Measurements from ENCODE around the gene ASPG. TPM values are rescaled to one million over a fixed set of nuclear protein-coding genes. Genes with fewer than 3 reads are reported as not detected.
A peak's percentile ranks its signal among the peaks of the same experiment; 100 is the strongest.

Gene ASPG
- total RNA-seq, 2 donors from 2014 or later, result 78.5 to 161 TPM

GRCh38 chr14:104082807-104083206 lies 2.7 kb upstream of the ASPG start:
- Histone ChIP-seq H3K4me1 (peaks cover 0 to 51% of the 10 kb centered on the region in 2 donors), H3K36me3 (no peaks in the 10 kb centered on the region), H3K9me3 (no peaks in the 10 kb centered on the region), H3K27ac (peak overlapping the region; percentile 64 to 94), H3K27me3 (no peaks in the 10 kb centered on the region), H3K4me3 (no peak overlapping the region)
- no peak for DNase-seq (ENCODE audit: low spot score)
- TF ChIP-seq CTCF (IDR thresholded peaks at IDR 0.05), result no peak

GRCh38 chr14:104084251-104085002 lies 1.1 kb upstream of the ASPG start:
- Histone ChIP-seq H3K4me1 (peaks cover 0 to 57% of the 10 kb centered on the region in 2 donors), H3K27ac (peak overlapping the region; percentile 84 to 94), H3K9me3 (no peaks in the 10 kb centered on the region), H3K4me3 (no peak overlapping the region), H3K36me3 (no peaks in the 10 kb centered on the region), H3K27me3 (no peaks in the 10 kb centered on the region)
- no peak for DNase-seq (ENCODE audit: low spot score)
- no peak for TF ChIP-seq CTCF (IDR thresholded peaks at IDR 0.05)

GRCh38 chr14:104085889-104086201 lies 345 bp downstream of the ASPG start:
- TF ChIP-seq CTCF (IDR thresholded peaks at IDR 0.05), result no peak
- H3K4me1 ChIP-seq, result peaks cover 0 to 57% of the 10 kb centered on the region in 2 donors
- H3K27me3 ChIP-seq, result no peaks in the 10 kb centered on the region
- no peak for DNase-seq (ENCODE audit: low spot score)
- peak overlapping the region; percentile 50 to 54 for H3K4me3 ChIP-seq
- H3K27ac ChIP-seq, result peak overlapping the region; percentile 88 to 91
- no peaks in the 10 kb centered on the region for H3K36me3 ChIP-seq
- H3K9me3 ChIP-seq, result no peaks in the 10 kb centered on the region

- DNase-seq (ENCODE audit: low spot score), result no peak
- TF ChIP-seq CTCF (IDR thresholded peaks at IDR 0.05), result no peak
- H3K4me1 ChIP-seq, result peaks cover 0 to 57% of the 10 kb centered on the region in 2 donors
- H3K4me3 ChIP-seq, result peak overlapping the region; percentile 50 to 54
- H3K27ac ChIP-seq, result peak overlapping the region; percentile 88 to 91
- H3K9me3 ChIP-seq, result no peaks in the 10 kb centered on the region
- no peaks in the 10 kb centered on the region for H3K36me3 ChIP-seq
- no peaks in the 10 kb centered on the region for H3K27me3 ChIP-seq
These were observed 735 bp downstream of the ASPG start for GRCh38 chr14:104086210-104086660.

- Histone ChIP-seq H3K4me1 (peaks cover 0 to 63% of the 10 kb centered on the region in 2 donors), H3K36me3 (no peaks in the 10 kb centered on the region), H3K9me3 (no peaks in the 10 kb centered on the region), H3K4me3 (peak overlapping the region; percentile 50 to 54), H3K27me3 (no peaks in the 10 kb centered on the region), H3K27ac (peak overlapping the region; percentile 88 to 91)
- TF ChIP-seq CTCF (IDR thresholded peaks at IDR 0.05), result no peak
- DNase-seq (ENCODE audit: low spot score), result no peak
These were observed 1.4 kb downstream of the ASPG start for GRCh38 chr14:104086661-104087461.
